ENCODE data around the gene ARHGEF17. TPM values are rescaled to one million over a fixed set of nuclear protein-coding genes. Genes with fewer than 3 reads are reported as not detected.

ARHGEF17 gene
- total and polyA plus RNA-seq, 3 donors from 2014 or later, result 29.4 to 58.5 (median 50.1) TPM

GRCh38 chr11:73350908-73351636 is 43.0 kb downstream of the ARHGEF17 start:
- no peaks in the 10 kb centered on the region for H3K27me3 ChIP-seq
- H3K4me3 ChIP-seq, result no peak overlapping the region
- no peak overlapping the region for H3K27ac ChIP-seq
- 31 to 39% methylated on average over 14 to 16 of the region's 16 CpGs for WGBS, 2 donors
- DNase-seq, result peak; percentile 67
- H3K9me3 ChIP-seq, result no peaks in the 10 kb centered on the region
- H3K4me1 ChIP-seq, result peaks cover 10% of the 10 kb centered on the region
- intact Hi-C loops (cut with DNase I; ENCODE audit: low total_unique reads), result no loop called here
- TF ChIP-seq CTCF (IDR thresholded peaks at IDR 0.05) (peak; percentile 86 to 99 (median 89)), POLR2A (IDR thresholded peaks at IDR 0.05) (no peak)
- no peaks in the 10 kb centered on the region for H3K36me3 ChIP-seq (ENCODE audit: low read depth, missing control alignments)

GRCh38 chr11:73353422-73353821 is 45.3 kb downstream of the ARHGEF17 start:
- intact Hi-C loops (cut with DNase I; ENCODE audit: low total_unique reads), result no loop called here
- no peaks in the 10 kb centered on the region for H3K36me3 ChIP-seq (ENCODE audit: low read depth, missing control alignments)

GRCh38 chr11:73355109-73355508 is 47.0 kb downstream of the ARHGEF17 start:
- peaks cover 10% of the 10 kb centered on the region for H3K4me1 ChIP-seq
- DNase-seq, result no peak
- no peaks in the 10 kb centered on the region for H3K36me3 ChIP-seq (ENCODE audit: low read depth, missing control alignments)
- H3K9me3 ChIP-seq, result no peaks in the 10 kb centered on the region
- intact Hi-C loops (cut with DNase I; ENCODE audit: low total_unique reads), result no loop called here
- H3K27ac ChIP-seq, result no peak overlapping the region
- TF ChIP-seq CTCF (IDR thresholded peaks at IDR 0.05) (no peak), POLR2A (IDR thresholded peaks at IDR 0.05) (no peak)
- H3K4me3 ChIP-seq, result no peak overlapping the region
- WGBS, 2 donors, result 87 to 100% methylated on average over 4 of the region's 4 CpGs
- H3K27me3 ChIP-seq, result no peaks in the 10 kb centered on the region

More at GRCh38 chr11:73353422-73353821, 45.3 kb downstream of the ARHGEF17 start:
- TF ChIP-seq POLR2A (IDR thresholded peaks at IDR 0.05), result no peak
- no peak for TF ChIP-seq CTCF (IDR thresholded peaks at IDR 0.05)
- Histone ChIP-seq H3K9me3 (no peaks in the 10 kb centered on the region), H3K4me3 (no peak overlapping the region), H3K27me3 (no peaks in the 10 kb centered on the region), H3K4me1 (peaks cover 3% of the 10 kb centered on the region), H3K27ac (no peak overlapping the region)
- DNase-seq, result no peak
- 87 to 88% methylated on average over 4 of the region's 4 CpGs for WGBS, 2 donors

- Histone ChIP-seq H3K4me1 (peaks cover 10% of the 10 kb centered on the region), H3K36me3 (ENCODE audit: low read depth, missing control alignments) (no peaks in the 10 kb centered on the region), H3K27ac (no peak overlapping the region), H3K9me3 (no peaks in the 10 kb centered on the region), H3K4me3 (no peak overlapping the region), H3K27me3 (no peaks in the 10 kb centered on the region)
- TF ChIP-seq POLR2A (IDR thresholded peaks at IDR 0.05) (no peak), CTCF (IDR thresholded peaks at IDR 0.05) (no peak)
- intact Hi-C loops (cut with DNase I; ENCODE audit: low total_unique reads), result no loop called here
- WGBS, 2 donors, result 93 to 95% methylated on average over 18 to 22 of the region's 22 CpGs
- no peak for DNase-seq
These were observed 49.1 kb downstream of the ARHGEF17 start for GRCh38 chr11:73356979-73357860.

Measured in testis (tissue), 3 donors.